Osteocyte (in vitro differentiated cells): Measurements from ENCODE around the gene DNM3. TPM values are rescaled to one million over a fixed set of nuclear protein-coding genes. Genes with fewer than 3 reads are reported as not detected.

ENCODE experiments used
- DNase-seq: peaks from one replicate; pipeline ENCODE4 v3.0.0; 2021; ENCODE audit warnings: mixed read lengths; ENCODE audit not compliant: unreplicated experiment; ENCODE audit errors: extremely low spot score
- H3K27ac Mint-ChIP-seq: one replicate; pipeline ENCODE4 v1.8.0; 2021; ENCODE audit warnings: mild to moderate bottlenecking, mixed read lengths; ENCODE audit not compliant: unreplicated experiment
- H3K27me3 Mint-ChIP-seq: one replicate; pipeline ENCODE4 v1.8.0; 2021; ENCODE audit warnings: mixed read lengths; ENCODE audit not compliant: unreplicated experiment
- H3K36me3 Mint-ChIP-seq: one replicate; pipeline ENCODE4 v1.8.0; 2021; ENCODE audit warnings: mixed read lengths; ENCODE audit not compliant: unreplicated experiment
- H3K4me1 Mint-ChIP-seq: one replicate; pipeline ENCODE4 v1.8.0; 2021; ENCODE audit warnings: mixed read lengths; ENCODE audit not compliant: unreplicated experiment
- H3K4me3 Mint-ChIP-seq: one replicate; pipeline ENCODE4 v1.8.0; 2021; ENCODE audit warnings: mild to moderate bottlenecking, moderate library complexity, mixed read lengths; ENCODE audit not compliant: unreplicated experiment
- H3K9me3 Mint-ChIP-seq: one replicate; pipeline ENCODE4 v1.8.0; 2021; ENCODE audit warnings: mixed read lengths; ENCODE audit not compliant: unreplicated experiment
- CTCF ChIP-seq: fragments of 200-600 bp; sonication (generic); IDR thresholded peaks from 2 replicates; pipeline ENCODE4 v1.5.0; 2021; ENCODE audit warnings: antibody characterized with exemption, mild to moderate bottlenecking, moderate library complexity
- total RNA-seq: library from RNA; stranded (reverse); gene quantifications from 2 replicates; pipeline ENCODE4 v1.2.1, GENCODE V29; 2021

Gene DNM3
- total RNA-seq, 1 donor from 2014 or later = 3.7 TPM

DNA sequence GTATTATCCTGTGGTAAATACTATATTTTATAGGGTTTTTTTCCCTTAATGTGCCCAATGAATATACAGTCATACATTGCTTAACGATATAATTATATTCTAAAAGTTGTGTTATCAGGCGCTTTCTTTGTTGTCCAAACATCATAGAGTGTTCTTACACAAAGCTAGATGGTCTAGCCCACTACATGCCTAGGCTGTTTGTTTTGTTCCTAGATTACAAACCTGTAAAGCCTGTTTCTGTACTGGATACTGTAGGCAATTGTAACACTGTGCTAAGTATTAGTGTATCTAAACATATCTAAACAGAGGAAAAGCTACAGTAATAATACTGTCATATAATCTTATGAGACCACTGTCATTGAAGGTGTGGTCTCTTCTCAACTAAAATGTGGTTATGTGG lies 336.6 kb downstream of the DNM3 start:
- no peak overlapping the region for H3K27ac Mint-ChIP-seq
- no peaks in the 10 kb centered on the region for H3K9me3 Mint-ChIP-seq
- no peaks in the 10 kb centered on the region for H3K27me3 Mint-ChIP-seq
- no peak for DNase-seq
- no peaks in the 10 kb centered on the region for H3K36me3 Mint-ChIP-seq
- H3K4me3 Mint-ChIP-seq = no peak overlapping the region
- no peak for TF ChIP-seq CTCF
- peaks cover 22% of the 10 kb centered on the region for H3K4me1 Mint-ChIP-seq

DNA sequence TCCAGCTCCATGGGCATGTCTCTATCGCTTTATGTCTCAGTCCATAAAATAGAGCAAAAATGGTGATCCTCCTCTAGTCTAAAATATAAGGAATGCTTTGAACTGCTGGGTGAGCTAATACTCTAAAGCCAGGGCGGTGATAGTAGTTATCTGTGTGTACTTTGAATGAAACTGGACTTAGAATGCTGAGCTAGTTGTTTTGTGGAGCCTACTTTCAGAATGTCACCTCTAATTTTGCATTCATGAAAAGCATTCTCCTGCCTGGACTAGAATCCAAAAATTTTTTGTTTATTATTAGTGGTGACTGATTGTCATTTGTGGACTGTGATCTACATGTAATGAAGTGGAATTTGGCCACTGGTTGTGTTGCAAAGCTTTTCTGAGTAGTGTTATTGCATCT lies 337.6 kb downstream of the DNM3 start:
- H3K36me3 Mint-ChIP-seq = no peaks in the 10 kb centered on the region
- TF ChIP-seq CTCF = no peak
- no peak overlapping the region for H3K27ac Mint-ChIP-seq
- no peak overlapping the region for H3K4me3 Mint-ChIP-seq
- no peaks in the 10 kb centered on the region for H3K27me3 Mint-ChIP-seq
- peaks cover 22% of the 10 kb centered on the region for H3K4me1 Mint-ChIP-seq
- H3K9me3 Mint-ChIP-seq = no peaks in the 10 kb centered on the region
- DNase-seq = no peak

GRCh38 chr1:172179918-172180317 lies 338.6 kb downstream of the DNM3 start:
- peaks cover 31% of the 10 kb centered on the region for H3K4me1 Mint-ChIP-seq
- DNase-seq = no peak

DNA sequence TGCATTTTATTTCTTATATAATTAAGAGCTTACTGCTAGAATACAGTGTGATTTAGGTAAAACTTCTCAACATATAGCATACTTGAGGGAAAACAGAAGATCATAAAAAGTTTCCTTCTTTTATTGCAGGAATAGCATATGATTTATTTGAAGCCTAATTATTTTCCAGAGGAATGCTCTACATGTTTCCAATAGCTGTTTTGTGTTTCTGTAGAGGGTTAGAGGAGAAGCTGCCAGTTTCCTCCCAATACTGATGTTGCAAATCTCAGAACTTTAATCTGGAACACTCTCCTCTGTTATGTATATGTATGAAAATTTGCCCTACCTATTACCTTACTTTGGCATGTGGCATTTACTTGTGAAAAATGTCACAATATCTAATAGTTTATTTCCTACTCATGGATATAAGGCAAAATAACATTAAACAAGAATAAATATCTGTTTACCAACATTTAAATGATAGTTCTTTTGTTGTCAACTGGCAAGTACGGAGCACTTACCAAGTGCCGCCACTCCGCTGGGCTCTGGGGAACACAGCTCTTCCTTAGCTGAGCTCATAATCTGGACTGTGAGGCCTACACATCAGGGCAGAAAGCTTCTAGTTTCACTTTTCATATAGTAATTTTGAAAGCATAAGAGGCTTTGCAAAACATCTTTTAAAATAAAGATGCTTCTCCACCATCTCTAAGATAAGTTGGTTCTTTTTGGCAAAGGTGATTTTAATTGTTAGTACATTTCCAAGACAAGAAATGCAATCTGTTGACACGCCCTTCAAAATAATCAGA lies 339.4 kb downstream of the DNM3 start:
- TF ChIP-seq CTCF = no peak
- Mint-ChIP-seq H3K4me1 (peaks cover 38% of the 10 kb centered on the region), H3K36me3 (no peaks in the 10 kb centered on the region), H3K9me3 (no peaks in the 10 kb centered on the region), H3K27me3 (no peaks in the 10 kb centered on the region), H3K4me3 (peak overlapping the region; percentile 33), H3K27ac (peak overlapping the region; percentile 91)
- no peak for DNase-seq

More at GRCh38 chr1:172179918-172180317, 338.6 kb downstream of the DNM3 start:
- H3K9me3 Mint-ChIP-seq = no peaks in the 10 kb centered on the region
- TF ChIP-seq CTCF = no peak
- no peak overlapping the region for H3K4me3 Mint-ChIP-seq
- no peak overlapping the region for H3K27ac Mint-ChIP-seq
- H3K36me3 Mint-ChIP-seq = no peaks in the 10 kb centered on the region
- H3K27me3 Mint-ChIP-seq = no peaks in the 10 kb centered on the region

DNA sequence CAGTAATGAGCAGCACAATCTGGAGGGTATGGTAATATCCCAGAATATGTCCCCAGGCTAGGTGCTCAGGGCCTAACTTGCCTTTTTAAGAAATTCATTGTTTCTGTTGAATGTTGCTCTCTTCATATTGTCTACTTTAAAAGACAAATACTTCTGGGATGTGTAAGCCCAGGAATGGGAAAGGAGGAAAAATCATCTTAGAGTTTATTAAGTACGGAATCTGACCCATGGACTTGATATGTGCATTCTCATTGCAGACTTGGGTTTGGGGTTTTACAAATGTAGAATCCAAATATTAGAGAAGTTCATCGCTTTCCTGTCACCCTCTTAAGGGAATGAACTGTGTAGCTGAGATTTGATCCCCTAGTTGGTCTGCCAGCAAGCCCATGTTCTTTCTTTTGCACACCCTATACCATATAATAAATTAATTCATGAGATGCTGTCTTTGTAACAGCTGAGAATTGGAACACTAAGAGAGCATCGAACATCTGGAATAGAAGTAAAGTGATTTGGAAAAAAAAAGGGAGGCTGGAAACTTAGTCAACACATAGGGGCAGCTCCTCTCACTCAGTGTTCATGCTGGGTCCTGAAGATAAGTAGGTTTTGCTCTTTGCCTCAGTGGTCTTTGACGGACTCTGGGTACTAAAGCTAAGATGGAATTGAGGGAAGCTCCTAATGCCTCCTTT lies 343.4 kb downstream of the DNM3 start:
- Mint-ChIP-seq H3K4me1 (peaks cover 51% of the 10 kb centered on the region), H3K27me3 (no peaks in the 10 kb centered on the region), H3K27ac (peak overlapping the region; percentile 72), H3K36me3 (no peaks in the 10 kb centered on the region), H3K4me3 (no peak overlapping the region), H3K9me3 (no peaks in the 10 kb centered on the region)
- TF ChIP-seq CTCF = no peak
- DNase-seq = no peak
